SK-N-SH treated with all-trans-retinoic acid at 6 μM for 48 hours (cell line): ENCODE results near the gene KLK5.

Experiments
- ATAC-seq: fragments of 200-7000 bp; cut with Tn5 transposase; 3 replicates; pipeline ENCODE4 v1.9.1; 2020; ENCODE audit warnings: mild to moderate bottlenecking, moderate library complexity
- ARNTL ChIP-seq: fragments of 450-650 bp; formaldehyde crosslinking; IDR thresholded peaks from 2 replicates; pipeline ENCODE4 v1.5.0; 2020; ENCODE audit warnings: low read depth, mild to moderate bottlenecking, moderate library complexity, borderline replicate concordance
- BACH2 ChIP-seq: fragments of 250-450 bp; sonication (Bioruptor Pico); IDR thresholded peaks from 2 replicates; pipeline ENCODE4 v1.9.0; 2021; ENCODE audit warnings: mild to moderate bottlenecking, borderline replicate concordance
- CSDC2 ChIP-seq: fragments of 250-450 bp; sonication (Bioruptor Pico); IDR thresholded peaks from 2 replicates; pipeline ENCODE4 v1.5.0; 2020; ENCODE audit warnings: mild to moderate bottlenecking, moderate library complexity
- CSRNP3 ChIP-seq: fragments of 250-450 bp; sonication (Bioruptor Pico); IDR thresholded peaks from 2 replicates; pipeline ENCODE4 v1.5.1; 2021; ENCODE audit warnings: mild to moderate bottlenecking, moderate library complexity
- ESRRG ChIP-seq: fragments of 250-450 bp; sonication (Bioruptor Pico); IDR thresholded peaks from 2 replicates; pipeline ENCODE4 v1.6.1; 2021; ENCODE audit warnings: mild to moderate bottlenecking
- GLIS3 ChIP-seq: fragments of 250-450 bp; sonication (Bioruptor Pico); IDR thresholded peaks from 2 replicates; pipeline ENCODE4 v1.5.0; 2020; ENCODE audit warnings: mild to moderate bottlenecking, moderate library complexity
- ISL1 ChIP-seq: fragments of 250-450 bp; sonication (Bioruptor Pico); IDR thresholded peaks from 2 replicates; pipeline ENCODE4 v2.1.2; 2022; ENCODE audit warnings: mild to moderate bottlenecking, moderate library complexity
- OSR1 ChIP-seq: fragments of 250-450 bp; sonication (Bioruptor Pico); IDR thresholded peaks from 2 replicates; pipeline ENCODE4 v1.8.0; 2022; ENCODE audit warnings: moderate library complexity, mild to moderate bottlenecking, inconsistent platforms
- POU6F1 ChIP-seq: fragments of 250-450 bp; sonication (Bioruptor Pico); IDR thresholded peaks from 2 replicates; pipeline ENCODE4 v1.8.0; 2021; ENCODE audit warnings: low read depth, mild to moderate bottlenecking, moderate library complexity, borderline replicate concordance
- RARB ChIP-seq: fragments of 250-450 bp; sonication (Bioruptor Pico); IDR thresholded peaks from 2 replicates; pipeline ENCODE4 v1.8.0; 2021; ENCODE audit warnings: mild to moderate bottlenecking, moderate library complexity
- SNAI2 ChIP-seq: fragments of 250-450 bp; sonication (Bioruptor Pico); IDR thresholded peaks from 2 replicates; pipeline ENCODE4 v1.5.0; 2020; ENCODE audit warnings: mild to moderate bottlenecking, moderate library complexity
- TCF4 ChIP-seq: fragments of 250-450 bp; sonication (Bioruptor Pico); IDR thresholded peaks from 2 replicates; pipeline ENCODE4 v1.8.0; 2021; ENCODE audit warnings: mild to moderate bottlenecking, moderate library complexity, borderline replicate concordance
- TOX ChIP-seq: fragments of 250-450 bp; sonication (Bioruptor Pico); IDR thresholded peaks from 2 replicates; pipeline ENCODE4 v1.8.0; 2021; ENCODE audit warnings: mild to moderate bottlenecking, moderate library complexity, borderline replicate concordance
- ZC3H10 ChIP-seq: fragments of 250-450 bp; sonication (Bioruptor Pico); IDR thresholded peaks from 2 replicates; pipeline ENCODE4 v1.5.1; 2021; ENCODE audit warnings: mild to moderate bottlenecking, moderate library complexity
- ZFP3 ChIP-seq: fragments of 250-450 bp; sonication (Bioruptor Pico); IDR thresholded peaks from 2 replicates; pipeline ENCODE4 v1.5.0; 2020; ENCODE audit warnings: mild to moderate bottlenecking, moderate library complexity
- ZFP30 ChIP-seq: fragments of 450-650 bp; formaldehyde crosslinking; IDR thresholded peaks from 2 replicates; pipeline ENCODE4 v1.5.0; 2022; ENCODE audit warnings: mild to moderate bottlenecking, moderate library complexity
- ZNF565 ChIP-seq: fragments of 450-650 bp; formaldehyde crosslinking; conservative IDR thresholded peaks from 2 replicates; pipeline ENCODE4 v1.5.0; 2020; ENCODE audit warnings: low read depth, mild to moderate bottlenecking, moderate library complexity
- ZNF70 ChIP-seq: fragments of 450-650 bp; formaldehyde crosslinking; IDR thresholded peaks from 2 replicates; pipeline ENCODE4 v1.5.0; 2020; ENCODE audit warnings: mild to moderate bottlenecking, moderate library complexity
- ZNF8 ChIP-seq: fragments of 450-650 bp; formaldehyde crosslinking; IDR thresholded peaks from 2 replicates; pipeline ENCODE4 v1.5.0; 2020; ENCODE audit warnings: mild to moderate bottlenecking, moderate library complexity
- TF ChIP-seq, protein P1 (sequence below): fragments of 250-450 bp; sonication (Bioruptor Pico); IDR thresholded peaks from 2 replicates; pipeline ENCODE4 v1.5.0; 2020; ENCODE audit warnings: mild to moderate bottlenecking, moderate library complexity
- TF ChIP-seq, protein P2 (sequence below): fragments of 250-450 bp; sonication (Bioruptor Pico); IDR thresholded peaks from 2 replicates; pipeline ENCODE4 v1.8.0; 2020; ENCODE audit warnings: mild to moderate bottlenecking, moderate library complexity, borderline replicate concordance

Gene KLK5

GRCh38 chr19:50928831-50929230 lies 24.0 kb downstream of the KLK5 start:
- no peak for ATAC-seq
- TF ChIP-seq ZNF8 (CRISPR knock-in tag) = no peak
- TF ChIP-seq ZC3H10 (CRISPR knock-in tag) = no peak
- no peak for TF ChIP-seq POU6F1 (CRISPR knock-in tag)
- TF ChIP-seq BACH2 (CRISPR knock-in tag) = no peak
- TF ChIP-seq GLIS3 (CRISPR knock-in tag) = no peak
- TF ChIP-seq SNAI2 (CRISPR knock-in tag) = no peak
- TF ChIP-seq, protein P1, sequence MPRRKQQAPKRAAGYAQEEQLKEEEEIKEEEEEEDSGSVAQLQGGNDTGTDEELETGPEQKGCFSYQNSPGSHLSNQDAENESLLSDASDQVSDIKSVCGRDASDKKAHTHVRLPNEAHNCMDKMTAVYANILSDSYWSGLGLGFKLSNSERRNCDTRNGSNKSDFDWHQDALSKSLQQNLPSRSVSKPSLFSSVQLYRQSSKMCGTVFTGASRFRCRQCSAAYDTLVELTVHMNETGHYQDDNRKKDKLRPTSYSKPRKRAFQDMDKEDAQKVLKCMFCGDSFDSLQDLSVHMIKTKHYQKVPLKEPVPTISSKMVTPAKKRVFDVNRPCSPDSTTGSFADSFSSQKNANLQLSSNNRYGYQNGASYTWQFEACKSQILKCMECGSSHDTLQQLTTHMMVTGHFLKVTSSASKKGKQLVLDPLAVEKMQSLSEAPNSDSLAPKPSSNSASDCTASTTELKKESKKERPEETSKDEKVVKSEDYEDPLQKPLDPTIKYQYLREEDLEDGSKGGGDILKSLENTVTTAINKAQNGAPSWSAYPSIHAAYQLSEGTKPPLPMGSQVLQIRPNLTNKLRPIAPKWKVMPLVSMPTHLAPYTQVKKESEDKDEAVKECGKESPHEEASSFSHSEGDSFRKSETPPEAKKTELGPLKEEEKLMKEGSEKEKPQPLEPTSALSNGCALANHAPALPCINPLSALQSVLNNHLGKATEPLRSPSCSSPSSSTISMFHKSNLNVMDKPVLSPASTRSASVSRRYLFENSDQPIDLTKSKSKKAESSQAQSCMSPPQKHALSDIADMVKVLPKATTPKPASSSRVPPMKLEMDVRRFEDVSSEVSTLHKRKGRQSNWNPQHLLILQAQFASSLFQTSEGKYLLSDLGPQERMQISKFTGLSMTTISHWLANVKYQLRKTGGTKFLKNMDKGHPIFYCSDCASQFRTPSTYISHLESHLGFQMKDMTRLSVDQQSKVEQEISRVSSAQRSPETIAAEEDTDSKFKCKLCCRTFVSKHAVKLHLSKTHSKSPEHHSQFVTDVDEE (CRISPR knock-in tag) = no peak
- TF ChIP-seq CSDC2 = no peak
- TF ChIP-seq ZFP30 (CRISPR knock-in tag) = no peak
- TF ChIP-seq TCF4 (CRISPR knock-in tag) = no peak
- no peak for TF ChIP-seq ISL1
- no peak for TF ChIP-seq ZNF70
- no peak for TF ChIP-seq ARNTL (CRISPR knock-in tag)
- no peak for TF ChIP-seq RARB
- TF ChIP-seq TOX (CRISPR knock-in tag) = no peak
- TF ChIP-seq ESRRG (CRISPR knock-in tag) = no peak
- no peak for TF ChIP-seq ZFP3 (CRISPR knock-in tag)
- no peak for TF ChIP-seq CSRNP3 (CRISPR knock-in tag)
- no peak for TF ChIP-seq OSR1 (CRISPR knock-in tag)

DNA sequence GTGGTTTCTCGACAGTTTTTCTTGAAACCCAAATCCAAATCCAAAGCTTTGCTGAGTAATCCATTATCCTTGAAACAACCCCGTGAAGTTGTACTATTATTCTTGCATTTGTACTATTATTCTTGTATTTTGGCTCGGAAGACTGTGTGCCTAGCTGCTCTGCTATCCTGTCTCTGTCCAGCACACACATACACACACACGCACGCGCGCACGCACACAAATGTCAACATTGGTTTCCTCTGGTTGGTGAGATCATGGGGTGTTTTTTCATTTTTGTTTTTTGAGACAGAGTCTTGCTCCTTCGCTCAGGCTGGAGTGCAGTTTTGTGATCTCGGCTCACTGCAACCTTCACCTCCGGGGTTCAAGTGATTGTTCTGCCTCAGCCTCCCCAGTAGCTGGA lies 26.7 kb downstream of the KLK5 start:
- no peak for TF ChIP-seq RARB
- no peak for TF ChIP-seq ZC3H10 (CRISPR knock-in tag)
- no peak for ATAC-seq

GRCh38 chr19:50925734-50926133 lies 27.1 kb downstream of the KLK5 start:
- no peak for ATAC-seq
- no peak for TF ChIP-seq BACH2 (CRISPR knock-in tag)
- no peak for TF ChIP-seq ISL1
- TF ChIP-seq, protein P1 (CRISPR knock-in tag) = no peak
- no peak for TF ChIP-seq ZNF565 (CRISPR knock-in tag)
- TF ChIP-seq, protein P2, sequence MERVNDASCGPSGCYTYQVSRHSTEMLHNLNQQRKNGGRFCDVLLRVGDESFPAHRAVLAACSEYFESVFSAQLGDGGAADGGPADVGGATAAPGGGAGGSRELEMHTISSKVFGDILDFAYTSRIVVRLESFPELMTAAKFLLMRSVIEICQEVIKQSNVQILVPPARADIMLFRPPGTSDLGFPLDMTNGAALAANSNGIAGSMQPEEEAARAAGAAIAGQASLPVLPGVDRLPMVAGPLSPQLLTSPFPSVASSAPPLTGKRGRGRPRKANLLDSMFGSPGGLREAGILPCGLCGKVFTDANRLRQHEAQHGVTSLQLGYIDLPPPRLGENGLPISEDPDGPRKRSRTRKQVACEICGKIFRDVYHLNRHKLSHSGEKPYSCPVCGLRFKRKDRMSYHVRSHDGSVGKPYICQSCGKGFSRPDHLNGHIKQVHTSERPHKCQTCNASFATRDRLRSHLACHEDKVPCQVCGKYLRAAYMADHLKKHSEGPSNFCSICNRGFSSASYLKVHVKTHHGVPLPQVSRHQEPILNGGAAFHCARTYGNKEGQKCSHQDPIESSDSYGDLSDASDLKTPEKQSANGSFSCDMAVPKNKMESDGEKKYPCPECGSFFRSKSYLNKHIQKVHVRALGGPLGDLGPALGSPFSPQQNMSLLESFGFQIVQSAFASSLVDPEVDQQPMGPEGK = no peak
- TF ChIP-seq RARB = no peak
- TF ChIP-seq ZC3H10 (CRISPR knock-in tag) = no peak
- TF ChIP-seq CSDC2 = no peak
- TF ChIP-seq ZNF70 = no peak
- no peak for TF ChIP-seq ARNTL (CRISPR knock-in tag)
- no peak for TF ChIP-seq OSR1 (CRISPR knock-in tag)
